ENCODE results near the gene SWAP70.

DNA sequence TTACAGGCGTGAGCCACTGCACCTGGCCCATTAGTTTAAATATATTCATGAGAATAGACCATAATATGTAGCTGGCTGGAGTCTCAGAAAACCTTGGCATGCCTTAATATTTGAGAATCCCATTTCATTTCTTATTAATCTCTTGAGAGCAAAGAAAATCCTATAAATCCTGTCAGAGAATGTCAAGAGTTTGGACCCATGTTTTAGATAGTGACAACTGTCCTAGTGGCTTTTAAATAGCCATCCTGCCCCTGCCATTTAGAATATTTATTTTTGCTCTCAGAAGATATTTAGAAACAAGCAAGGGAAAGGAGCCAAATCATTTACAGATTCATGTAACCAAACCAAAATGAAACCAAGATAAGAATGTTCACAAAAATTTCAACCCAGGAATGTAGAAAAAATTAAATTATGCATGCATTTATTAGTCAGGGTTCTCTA, 107.2 kb downstream of the SWAP70 start:
- TF ChIP-seq, protein P1, sequence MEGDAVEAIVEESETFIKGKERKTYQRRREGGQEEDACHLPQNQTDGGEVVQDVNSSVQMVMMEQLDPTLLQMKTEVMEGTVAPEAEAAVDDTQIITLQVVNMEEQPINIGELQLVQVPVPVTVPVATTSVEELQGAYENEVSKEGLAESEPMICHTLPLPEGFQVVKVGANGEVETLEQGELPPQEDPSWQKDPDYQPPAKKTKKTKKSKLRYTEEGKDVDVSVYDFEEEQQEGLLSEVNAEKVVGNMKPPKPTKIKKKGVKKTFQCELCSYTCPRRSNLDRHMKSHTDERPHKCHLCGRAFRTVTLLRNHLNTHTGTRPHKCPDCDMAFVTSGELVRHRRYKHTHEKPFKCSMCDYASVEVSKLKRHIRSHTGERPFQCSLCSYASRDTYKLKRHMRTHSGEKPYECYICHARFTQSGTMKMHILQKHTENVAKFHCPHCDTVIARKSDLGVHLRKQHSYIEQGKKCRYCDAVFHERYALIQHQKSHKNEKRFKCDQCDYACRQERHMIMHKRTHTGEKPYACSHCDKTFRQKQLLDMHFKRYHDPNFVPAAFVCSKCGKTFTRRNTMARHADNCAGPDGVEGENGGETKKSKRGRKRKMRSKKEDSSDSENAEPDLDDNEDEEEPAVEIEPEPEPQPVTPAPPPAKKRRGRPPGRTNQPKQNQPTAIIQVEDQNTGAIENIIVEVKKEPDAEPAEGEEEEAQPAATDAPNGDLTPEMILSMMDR (IDR thresholded peaks at IDR 0.05; ENCODE audit: low read depth, low read length, poor library complexity, severe bottlenecking) = no peak
- no peak for TF ChIP-seq EZH2phosphoT487 (IDR thresholded peaks at IDR 0.05; ENCODE audit: borderline replicate concordance, low read length)
